GM15510 (cell line): ENCODE data around the gene RNF224.
A peak's percentile ranks its signal among the peaks of the same experiment; 100 is the strongest.

Source experiments
- POLR2A ChIP-seq: IDR thresholded peaks from 3 replicates; pipeline ENCODE4 v1.6.1; 2011; ENCODE audit warnings: borderline replicate concordance; ENCODE audit not compliant: insufficient read length; ENCODE audit errors: extremely low read depth

RNF224 gene

DNA sequence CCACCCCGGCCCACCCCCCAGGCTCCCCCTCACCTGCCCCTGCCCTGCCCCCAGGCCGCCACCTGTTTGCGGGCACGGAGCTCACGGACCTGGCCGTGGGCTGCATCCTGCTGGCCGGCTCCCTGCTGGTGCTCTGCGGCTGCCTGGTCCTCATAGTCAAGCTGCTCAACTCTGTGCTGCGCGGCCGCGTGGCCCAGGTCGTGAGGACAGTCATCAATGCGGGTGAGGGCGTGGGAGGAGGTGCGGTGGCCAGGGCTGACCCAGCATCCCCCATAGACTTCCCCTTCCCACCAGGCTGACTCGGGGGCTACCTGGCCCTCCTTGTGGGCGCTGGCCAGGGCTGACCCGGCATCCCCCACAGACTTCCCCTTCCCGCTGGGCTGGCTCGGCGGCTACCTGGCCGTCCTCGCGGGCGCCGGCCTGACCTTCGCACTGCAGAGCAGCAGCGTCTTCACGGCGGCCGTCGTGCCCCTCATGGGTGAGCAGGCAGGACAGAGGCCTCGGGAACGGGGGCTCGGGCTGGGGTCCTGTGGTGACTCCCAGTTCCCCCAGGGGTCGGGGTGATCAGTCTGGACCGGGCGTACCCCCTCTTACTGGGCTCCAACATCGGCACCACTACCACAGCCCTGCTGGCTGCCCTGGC lies 6.9 kb downstream of the RNF224 start:
- no peak for TF ChIP-seq POLR2A

DNA sequence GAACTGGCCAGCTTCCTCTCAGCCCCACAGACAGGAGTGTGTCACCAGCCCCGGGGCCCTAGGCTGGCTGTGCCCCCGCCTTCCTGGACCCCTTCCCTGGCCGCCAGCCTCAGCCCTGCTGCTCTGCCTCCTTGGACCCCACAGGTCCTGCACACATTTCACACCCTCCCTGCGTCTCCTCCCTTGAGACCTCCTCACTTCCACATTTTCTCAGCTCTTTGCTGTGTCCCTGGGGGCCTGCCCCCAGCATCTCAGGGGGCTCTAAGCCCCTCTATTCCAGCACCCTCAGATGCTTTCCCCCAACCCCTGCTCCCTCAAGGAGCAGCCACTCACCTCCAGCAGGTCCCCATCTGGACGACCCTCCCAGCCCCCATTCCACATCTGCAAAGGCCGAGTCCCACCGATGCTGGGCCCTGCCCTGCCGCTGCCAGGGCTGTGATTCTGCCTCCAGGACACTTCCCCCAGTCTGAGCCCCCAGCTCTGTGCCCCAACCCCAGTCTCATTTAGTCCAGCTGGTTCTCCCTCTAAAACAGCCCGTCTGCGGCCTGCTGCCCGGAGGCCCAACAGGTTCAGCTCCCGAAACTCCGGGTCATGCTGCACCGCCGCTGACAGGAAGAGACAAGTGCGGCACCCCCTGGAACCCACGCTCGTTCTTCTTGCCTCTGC lies 7.6 kb downstream of the RNF224 start:
- no peak for TF ChIP-seq POLR2A

DNA sequence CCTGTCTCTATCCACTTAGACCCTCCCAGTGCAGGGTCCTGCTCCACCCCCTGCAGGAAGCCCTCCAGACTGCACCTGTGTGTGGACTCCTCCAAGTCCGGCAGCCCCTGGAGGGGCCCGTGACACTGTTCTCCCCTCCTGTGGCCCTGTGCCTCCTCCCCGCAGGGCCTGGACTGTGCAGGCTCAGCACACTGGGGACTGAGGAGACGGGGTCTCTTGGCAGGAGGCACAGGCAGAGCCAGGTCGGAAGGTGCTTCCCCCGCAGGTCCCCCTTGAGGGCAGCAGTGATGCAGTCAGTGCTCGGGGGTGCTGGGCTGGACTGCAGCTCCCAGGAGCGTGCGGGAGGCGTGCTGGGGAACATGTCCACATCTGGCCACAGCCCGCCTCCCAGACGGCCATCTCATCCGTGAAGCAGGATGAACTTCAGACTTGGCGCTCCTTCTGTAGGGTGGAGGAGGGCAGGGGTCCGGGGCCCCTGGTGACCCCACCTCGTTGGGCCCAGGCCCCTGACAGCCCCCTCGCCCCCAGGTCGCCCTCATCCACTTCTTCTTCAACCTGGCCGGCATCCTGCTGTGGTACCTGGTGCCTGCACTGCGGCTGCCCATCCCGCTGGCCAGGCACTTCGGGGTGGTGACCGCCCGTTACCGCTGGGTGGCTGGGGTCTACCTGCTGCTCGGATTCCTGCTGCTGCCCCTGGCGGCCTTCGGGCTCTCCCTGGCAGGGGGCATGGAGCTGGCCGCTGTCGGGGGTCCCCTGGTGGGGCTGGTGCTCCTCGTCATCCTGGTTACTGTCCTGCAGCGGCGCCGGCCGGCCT lies 8.3 kb downstream of the RNF224 start:
- TF ChIP-seq POLR2A: no peak

DNA sequence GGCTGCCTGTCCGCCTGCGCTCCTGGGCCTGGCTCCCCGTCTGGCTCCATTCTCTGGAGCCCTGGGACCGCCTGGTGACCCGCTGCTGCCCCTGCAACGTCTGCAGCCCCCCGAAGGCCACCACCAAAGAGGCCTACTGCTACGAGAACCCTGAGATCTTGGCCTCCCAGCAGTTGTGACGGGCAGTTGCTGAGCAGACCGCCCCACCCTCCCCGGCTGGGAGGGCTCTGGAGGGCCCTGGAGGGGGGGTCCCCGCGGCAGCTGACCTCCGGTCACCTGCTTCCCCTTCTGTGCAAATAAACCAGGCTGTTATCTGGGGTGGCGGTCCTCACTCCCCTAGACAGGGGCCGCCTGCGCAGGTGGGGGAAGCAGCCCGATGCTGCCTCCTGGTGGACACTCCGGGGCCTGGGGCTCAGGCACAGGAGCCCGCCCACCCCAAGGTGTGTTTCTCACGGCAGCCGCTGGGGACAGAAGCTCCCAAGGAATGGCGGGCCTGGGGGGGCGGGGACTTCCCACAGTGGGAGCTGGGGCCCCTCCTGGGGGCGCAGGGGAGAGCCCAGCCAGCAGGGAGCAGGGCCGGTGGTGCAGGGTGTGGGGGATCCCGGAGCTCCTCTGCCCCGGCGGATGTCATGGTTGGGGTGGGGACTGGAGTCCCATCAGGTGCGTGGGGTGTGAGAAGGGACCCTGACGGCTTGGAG lies 9.1 kb downstream of the RNF224 start:
- peak; percentile 26 for TF ChIP-seq POLR2A

DNA sequence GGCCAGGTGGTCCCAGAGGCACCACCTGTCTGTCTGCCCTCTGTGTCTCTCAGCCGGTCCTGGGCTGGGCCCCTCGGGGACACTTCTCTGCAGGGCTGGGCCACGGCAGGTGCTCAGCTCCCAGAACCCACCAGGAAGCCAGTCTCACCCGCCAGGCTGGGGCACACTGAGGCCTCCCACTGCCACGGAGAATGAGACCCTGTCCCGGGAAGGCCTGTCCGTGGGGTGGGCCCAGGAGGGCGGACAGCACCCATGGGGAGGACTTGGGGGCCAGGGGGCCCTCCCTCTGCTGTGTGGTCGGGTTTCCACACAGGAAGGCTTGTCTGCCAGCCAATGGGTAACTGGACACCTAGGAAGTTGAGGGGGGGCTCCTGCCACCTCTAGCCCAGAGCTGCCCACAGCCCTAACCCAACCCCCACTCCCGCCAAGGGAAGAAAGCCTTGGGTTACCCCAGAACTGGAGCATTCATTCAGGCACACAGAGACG lies 9.7 kb downstream of the RNF224 start:
- no peak for TF ChIP-seq POLR2A

DNA sequence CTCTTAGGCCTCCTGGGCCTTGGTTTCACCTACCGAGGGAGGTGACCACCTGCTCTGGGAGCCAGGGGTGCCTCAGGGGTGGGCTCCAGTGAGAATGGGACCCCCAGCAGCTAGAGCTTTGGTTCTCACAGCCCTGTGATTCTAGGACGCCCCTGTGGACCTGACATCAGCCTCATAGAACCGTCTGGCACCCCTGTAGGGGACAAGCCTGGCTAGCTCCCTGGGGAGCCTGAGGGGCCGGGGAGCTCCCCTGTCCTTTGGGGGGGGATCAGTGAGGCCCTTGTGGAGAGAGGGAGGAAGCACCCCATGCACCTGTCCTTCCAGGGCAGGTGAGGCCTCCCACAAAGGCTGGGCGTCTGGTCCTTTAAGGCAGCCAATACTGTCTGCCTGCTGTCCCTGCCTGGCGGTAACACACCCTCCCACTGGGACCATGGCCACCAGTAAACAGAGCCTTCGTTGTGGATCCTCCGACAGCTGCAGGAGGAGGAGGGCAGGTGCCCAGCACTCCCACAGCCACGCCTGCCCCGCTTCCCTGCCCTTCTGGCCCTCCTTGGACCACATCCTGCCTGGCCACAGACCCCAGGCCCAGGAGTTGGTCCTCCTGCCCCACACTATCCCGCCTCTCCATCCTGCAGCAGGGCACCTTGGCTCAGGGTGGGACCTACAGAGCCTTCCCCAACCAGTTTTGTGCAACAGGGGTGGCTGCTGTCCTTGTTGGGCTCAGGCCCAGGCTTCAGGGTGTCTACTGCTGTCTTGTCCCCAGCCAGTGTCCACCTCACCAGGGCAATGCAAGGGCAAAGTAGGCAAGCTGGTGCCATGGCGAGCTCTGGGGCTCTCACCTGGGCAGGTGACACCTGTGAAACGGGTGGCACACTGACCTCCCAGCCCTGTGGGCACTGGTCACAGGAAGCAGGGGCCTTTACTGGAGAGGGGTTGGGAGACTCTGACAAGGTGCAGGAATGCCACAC lies 10.7 kb downstream of the RNF224 start:
- no peak for TF ChIP-seq POLR2A

DNA sequence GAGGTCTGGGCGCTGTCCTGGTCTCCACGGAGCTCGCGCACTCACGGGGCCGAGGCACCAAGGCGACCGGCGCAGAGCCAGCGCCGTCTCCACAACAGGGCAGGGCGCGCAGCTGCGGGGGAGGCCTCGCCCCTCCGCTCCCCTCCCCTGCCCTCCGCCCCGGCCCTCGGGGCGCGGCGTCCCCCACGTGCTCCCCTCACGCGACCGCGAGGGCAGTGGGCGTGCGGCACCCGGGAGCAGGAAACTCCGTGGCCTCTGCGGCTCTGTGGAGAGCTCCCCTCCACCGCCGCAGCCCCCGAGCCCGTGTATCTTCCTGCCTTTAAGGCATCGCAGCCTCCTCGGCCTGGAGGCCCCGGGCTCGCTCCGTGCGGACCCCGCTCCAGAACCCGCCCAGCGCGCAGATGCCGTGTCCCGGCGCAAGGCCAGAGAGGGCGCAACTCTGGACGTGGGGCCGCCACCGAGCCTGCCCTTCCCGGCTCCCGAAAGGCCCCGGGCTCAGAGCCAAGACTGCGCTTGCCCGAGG lies 13.1 kb downstream of the RNF224 start:
- peak; percentile 68 for TF ChIP-seq POLR2A

DNA sequence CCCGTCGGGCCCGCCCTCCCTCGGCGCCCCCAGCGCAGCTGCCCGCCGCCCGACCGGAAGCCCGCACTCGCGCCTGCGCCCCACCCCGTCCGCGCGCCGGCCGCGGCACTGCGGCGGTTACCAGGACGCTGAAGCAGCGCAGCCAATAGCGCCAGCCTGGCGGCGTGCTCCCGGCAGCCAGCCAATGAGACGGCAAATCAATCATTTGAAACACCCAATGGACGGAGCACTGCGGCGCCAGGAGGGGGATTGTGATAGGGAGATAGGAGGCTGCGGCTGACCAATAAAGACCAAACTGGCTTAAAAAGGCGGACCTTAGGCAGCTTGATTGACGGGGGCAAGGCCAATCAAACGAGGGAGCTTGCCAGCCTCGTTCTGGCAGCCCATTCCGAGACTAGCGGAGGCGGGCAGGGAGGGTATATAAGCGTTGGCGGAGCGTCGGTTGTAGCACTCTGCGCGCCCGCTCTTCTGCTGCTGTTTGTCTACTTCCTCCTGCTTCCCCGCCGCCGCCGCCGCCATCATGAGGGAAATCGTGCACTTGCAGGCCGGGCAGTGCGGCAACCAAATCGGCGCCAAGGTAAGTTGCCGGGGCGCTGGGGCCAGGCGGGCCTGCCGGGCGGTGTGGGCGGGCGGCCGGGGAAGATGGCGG lies 13.7 kb downstream of the RNF224 start, which contains the start of gene TUBB4B:
Gene TUBB4B (plus strand): TSS at position 447 of the 649 bp plus-strand sequence. CDS start 74 bp downstream, at position 521.
- TF ChIP-seq POLR2A: peak; percentile 100

DNA sequence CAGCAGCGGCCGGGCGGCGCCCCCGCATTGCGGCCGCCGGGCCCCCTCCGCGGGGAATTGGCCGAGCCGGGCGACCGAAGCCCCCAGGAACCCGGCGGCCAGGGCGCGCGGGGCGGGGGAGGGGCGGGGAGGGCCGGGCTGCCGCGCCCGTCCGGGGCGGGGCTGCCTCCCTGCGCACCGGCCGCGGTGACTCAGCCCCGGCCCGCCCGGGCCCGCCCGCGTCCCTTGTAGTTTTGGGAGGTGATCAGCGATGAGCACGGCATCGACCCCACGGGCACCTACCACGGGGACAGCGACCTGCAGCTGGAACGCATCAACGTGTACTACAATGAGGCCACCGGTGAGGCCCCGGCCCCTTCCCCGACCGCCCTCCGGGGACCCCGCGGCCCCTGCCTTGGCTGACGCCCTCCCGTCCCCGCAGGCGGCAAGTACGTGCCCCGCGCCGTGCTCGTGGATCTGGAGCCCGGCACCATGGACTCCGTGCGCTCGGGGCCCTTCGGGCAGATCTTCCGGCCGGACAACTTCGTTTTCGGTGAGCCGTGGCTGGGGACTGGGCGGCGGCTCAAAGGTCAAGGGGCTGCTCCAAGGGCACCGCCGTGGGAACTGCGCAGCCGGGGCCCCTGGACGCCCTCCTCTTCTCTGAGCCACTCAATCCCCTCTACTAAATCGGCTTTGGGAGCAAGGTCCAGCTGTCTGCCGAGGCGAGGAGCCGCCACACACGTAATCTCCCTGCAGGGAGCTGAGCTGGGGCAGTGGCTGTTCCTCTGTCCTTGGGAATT lies 14.4 kb downstream of the RNF224 start:
- no peak for TF ChIP-seq POLR2A

DNA sequence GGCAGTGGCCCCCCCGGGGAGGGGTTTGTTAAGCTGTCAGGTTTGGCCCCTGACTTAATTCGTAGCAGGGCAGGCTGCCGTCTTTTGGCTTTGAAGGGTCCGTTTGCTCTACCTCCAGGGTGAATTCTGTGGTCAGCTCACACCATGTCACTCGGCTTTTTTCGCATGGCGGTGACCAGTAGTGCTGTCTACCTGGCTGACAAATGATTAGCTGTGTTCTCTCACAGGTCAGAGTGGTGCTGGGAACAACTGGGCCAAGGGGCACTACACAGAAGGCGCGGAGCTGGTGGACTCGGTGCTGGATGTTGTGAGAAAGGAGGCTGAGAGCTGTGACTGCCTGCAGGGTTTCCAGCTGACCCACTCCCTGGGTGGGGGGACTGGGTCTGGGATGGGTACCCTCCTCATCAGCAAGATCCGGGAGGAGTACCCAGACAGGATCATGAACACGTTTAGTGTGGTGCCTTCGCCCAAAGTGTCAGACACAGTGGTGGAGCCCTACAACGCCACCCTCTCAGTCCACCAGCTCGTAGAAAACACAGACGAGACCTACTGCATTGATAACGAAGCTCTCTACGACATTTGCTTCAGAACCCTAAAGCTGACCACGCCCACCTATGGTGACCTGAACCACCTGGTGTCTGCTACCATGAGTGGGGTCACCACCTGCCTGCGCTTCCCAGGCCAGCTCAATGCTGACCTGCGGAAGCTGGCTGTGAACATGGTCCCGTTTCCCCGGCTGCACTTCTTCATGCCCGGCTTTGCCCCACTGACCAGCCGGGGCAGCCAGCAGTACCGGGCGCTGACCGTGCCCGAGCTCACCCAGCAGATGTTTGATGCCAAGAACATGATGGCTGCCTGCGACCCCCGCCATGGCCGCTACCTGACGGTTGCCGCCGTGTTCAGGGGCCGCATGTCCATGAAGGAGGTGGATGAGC lies 15.2 kb downstream of the RNF224 start:
- no peak for TF ChIP-seq POLR2A
